Stimulated activated CD4-positive, alpha-beta T cell treated with anti-CD3 and anti-CD28 coated beads, TNF-alpha, amount 100 ng/mL, for 4 hours (primary cell): ENCODE results near the gene IFNK.
"Not testable (repeated sequence)": the region's sequence is repeated elsewhere in the genome, so short reads cannot be mapped to it uniquely, and the experiment has no call there.

Source experiments
- DNase-seq, 3 experiments: peaks; one replicate each; pipeline ENCODE4 v3.0.0-alpha.2; 2020; ENCODE audit warnings: low read depth in 3 of 3

The IFNK gene, protein sequence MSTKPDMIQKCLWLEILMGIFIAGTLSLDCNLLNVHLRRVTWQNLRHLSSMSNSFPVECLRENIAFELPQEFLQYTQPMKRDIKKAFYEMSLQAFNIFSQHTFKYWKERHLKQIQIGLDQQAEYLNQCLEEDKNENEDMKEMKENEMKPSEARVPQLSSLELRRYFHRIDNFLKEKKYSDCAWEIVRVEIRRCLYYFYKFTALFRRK

GRCh38 chr9:27524236-27524635 is at the start of gene IFNK:
TSS of gene IFNK (plus strand) at chr9:27524290. CDS start at chr9:27524337, 47 bp downstream.
- no peak for DNase-seq

GRCh38 chr9:27474305-27474704 is 49.8 kb upstream of the IFNK start:
- DNase-seq = no peak

DNA sequence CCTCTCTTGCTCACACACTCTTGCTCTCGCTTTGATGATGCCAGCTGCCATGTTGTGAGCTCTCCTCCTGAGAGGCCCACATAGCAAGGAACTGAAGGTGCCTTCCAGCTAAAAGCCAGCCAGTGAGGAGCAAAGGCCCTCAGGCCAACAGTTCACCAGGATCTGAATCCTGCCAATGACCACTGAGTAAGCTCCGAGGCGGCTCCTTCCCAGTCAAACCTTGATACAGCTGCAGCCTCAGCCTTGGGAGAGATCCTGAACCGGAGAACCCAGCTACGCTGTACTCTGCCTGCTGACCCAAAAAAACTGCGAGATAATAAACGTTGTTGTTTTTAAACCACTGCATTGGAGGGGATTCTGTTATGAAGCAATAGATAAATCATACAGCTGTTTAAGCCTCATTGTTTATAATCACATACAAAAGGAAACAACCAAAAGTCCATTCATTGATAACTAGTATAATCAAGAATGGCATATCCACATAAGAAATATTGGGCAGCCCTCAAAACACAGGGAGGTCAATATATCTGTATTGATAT is 49.0 kb upstream of the IFNK start:
- DNase-seq = no peak

DNA sequence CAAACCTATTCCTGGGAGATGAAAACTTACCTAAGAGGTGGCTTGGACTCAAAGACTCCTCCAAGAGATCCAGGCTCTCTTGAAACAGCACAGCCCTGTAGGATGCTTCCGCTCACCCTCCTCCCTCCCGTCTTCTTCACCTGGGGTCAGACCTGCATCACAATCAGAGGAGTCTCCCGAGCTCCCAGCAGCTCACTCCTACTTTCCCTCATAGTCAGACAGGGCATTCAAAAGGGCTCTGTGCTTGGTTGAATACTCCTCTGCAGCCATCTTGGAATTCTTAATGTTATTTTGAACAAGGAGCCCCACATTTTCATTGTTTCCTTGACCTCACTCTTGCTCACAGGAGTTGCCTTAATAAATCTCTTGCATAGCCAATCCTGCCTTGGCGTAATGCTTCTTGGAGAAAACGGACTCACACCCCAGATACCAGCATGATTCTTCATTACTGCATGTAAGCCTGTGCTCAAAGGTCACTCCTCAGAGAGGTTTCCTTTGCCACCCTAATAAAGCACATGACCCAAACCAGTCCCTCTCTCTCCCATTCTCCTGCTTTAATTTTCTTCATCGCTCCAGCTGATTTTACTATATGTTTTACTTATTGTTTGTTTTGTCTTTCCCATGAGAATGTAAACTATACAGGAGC is 47.1 kb upstream of the IFNK start:
- no peak for DNase-seq

- no peak for DNase-seq
These were observed 45.8 kb upstream of the IFNK start for GRCh38 chr9:27478322-27478721.

DNA sequence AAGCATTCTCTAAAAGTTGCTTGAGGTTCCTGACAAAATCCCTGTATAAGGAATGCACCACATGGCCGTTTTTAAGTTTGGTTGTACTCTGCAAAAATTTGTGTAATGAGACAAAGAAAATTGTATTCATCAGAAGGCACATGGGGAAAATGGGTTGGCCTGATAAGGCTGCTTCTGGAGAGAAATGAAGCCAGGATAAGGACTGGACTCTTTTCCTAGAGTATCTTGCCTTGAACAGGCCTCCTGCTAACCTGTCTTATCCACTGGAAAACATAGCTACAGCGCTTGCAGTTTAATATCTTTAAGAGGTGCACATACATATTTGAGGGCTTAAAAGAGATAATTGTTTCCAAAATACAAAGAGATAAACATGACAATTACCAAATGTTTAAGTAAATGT is 41.4 kb upstream of the IFNK start:
- no peak for DNase-seq

- DNase-seq = no peak
These were observed 40.5 kb upstream of the IFNK start for GRCh38 chr9:27483576-27483975.

DNA sequence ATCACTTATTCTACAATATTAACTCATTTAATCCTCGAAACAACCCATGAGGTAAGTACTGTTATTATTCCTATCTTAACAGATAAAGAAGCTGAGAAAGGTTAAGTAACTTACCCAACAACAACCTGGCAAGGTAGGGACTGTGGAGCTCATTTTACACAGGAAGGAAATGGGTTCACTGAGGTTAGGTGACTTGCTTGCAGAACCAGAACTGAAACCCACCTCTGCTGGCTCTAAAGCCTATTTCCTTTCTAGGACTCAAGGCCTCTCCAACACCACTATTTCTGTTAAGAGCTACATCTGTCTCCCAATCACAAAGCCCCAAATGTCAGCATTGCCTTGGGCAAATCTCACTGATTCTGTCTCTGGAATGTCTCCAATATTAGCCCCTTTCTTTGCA is 38.9 kb upstream of the IFNK start:
- no peak for DNase-seq

DNA sequence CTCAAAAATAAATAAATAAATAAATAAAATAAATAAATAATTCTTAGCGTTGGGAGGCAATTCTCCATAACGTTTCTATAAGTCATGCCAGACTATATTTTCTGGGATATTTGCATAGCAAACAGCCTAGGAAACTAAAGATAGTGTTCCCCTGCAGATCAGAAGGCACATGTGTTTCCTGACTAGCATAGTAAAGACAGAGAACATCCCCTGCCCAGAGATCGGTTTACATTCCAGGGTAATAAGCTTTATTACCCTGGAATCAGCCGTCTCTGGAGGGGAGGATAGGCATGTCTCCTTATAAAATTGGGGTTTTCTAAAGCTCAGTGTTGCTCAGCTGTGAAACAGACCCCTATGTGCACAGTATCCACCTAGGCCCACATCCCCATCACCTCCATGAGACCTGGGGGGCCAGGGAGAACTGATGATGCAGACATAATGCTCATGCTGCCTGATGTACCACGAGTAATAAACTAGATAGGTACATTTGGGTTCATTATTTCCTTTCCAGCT is 36.9 kb upstream of the IFNK start:
- no peak for DNase-seq

DNA sequence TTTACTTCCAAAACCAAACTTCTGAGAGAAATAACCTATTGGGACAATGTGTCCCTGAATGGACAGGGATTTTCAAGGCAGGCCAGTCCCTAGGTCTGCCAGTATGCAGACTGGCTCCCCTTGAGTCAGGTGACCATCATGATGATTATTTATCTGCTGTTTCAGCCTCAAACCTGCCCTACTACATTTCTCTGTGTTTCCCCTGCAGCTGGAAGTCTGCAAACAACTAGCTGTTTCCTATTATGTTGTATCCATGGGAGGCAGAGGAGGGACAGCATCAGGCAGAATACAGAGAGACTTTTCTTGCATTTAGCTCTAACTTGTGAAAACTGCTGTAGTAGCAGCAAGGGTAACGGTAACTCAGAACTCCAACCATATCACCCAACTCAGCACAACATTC is 36.2 kb upstream of the IFNK start:
- DNase-seq = no peak

GRCh38 chr9:27489087-27489876 is 34.8 kb upstream of the IFNK start:
- no peak for DNase-seq

DNA sequence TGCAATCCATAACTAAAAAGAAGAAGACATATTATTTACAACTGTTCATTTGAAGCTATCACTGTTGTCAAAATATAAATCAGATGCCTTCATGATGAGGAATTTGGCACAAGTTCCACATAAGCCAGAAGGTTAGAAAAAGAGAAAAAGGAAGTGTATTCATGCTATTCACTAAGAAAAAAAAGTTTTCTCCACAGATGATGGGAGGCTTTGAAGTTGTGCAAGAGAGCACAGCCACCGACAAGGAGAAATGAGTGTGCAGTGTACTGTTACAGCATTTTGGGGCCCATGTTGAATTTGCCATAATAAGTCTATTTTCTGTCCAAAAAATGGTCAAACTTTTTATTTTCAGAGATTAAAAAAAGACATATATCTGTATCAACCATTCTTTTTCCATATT is 32.9 kb upstream of the IFNK start:
- no peak for DNase-seq

DNA sequence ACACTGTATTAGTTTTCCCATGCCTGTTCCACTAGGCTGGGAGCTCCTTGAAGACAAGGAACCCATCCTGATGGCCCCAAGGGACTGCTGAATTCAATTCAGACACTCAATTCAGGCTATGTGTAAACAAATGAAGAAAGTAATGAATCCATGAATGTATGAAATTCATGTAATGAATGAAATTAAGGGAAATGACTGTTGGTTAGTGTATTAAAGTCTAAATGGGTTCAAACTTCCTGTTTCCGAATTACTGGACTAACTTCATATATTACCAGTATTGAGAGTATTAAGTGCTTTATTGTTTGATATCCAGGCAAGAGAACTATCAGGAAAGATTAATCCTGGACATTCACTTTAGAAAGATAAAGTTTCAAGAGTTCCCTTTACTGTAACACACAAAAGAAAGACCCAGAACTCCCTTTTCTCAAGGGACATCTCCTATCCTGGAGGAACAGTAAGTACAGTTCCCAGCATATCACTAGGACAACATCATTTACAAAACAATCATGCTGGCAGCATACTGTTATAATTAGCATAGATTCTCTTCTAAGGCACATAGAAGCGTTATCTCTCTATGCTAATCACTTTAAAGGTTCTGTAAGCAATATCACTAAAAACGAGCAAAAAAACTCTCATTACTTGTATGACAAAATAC is 28.5 kb upstream of the IFNK start:
- no peak for DNase-seq

GRCh38 chr9:27496135-27496504 is 28.0 kb upstream of the IFNK start:
- DNase-seq = no peak

DNA sequence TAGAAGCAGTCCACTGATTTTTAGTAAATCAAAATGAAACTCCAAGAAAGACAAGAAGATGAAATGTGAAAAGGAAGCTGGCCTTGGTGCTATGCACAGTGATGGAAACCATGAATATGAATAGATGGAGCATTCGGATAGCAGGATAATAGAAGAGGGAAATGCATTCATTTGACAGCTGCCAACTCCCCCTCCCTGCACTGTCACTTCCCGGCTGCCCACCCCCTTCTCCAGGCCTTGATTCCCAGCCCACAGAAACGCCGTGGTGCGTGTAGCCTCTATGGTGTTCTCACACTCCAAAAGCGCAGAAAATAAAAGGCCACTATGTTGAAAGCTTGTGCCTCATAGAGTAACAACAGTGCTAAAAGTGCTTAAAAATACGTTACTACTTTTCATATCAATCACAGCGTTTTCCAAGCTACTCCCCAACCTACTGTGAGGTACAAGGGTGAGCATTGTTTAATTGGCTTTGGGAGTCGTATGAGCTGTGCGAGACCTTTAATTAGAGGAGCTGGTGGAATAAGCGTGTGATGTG is 26.1 kb upstream of the IFNK start:
- DNase-seq = no peak

GRCh38 chr9:27499451-27499850 is 24.6 kb upstream of the IFNK start:
- no peak for DNase-seq

GRCh38 chr9:27500902-27501301 is 23.2 kb upstream of the IFNK start:
- DNase-seq = not testable (repeated sequence)

DNA sequence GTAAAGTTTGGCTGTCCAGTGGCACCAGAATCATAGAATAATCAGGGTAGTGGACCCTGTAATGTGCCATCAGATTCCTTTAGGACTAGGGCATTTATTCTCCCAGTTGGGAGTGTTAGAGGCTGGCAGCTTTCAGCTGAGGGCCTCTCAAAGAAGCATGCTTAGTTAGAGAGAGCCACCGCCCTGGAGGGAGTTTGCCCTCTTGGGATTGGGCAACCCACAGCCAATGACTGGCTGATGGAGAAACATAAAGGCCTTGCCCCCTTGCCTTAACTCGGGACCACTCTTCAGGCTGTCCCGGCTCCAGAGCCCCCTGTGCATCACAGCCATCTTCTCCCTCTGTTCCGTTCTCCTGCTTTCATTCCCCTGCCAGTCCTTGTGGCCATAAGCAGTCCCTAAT is 20.5 kb upstream of the IFNK start:
- DNase-seq = no peak

- DNase-seq = no peak
These were observed 19.8 kb upstream of the IFNK start for GRCh38 chr9:27504259-27504658.

DNA sequence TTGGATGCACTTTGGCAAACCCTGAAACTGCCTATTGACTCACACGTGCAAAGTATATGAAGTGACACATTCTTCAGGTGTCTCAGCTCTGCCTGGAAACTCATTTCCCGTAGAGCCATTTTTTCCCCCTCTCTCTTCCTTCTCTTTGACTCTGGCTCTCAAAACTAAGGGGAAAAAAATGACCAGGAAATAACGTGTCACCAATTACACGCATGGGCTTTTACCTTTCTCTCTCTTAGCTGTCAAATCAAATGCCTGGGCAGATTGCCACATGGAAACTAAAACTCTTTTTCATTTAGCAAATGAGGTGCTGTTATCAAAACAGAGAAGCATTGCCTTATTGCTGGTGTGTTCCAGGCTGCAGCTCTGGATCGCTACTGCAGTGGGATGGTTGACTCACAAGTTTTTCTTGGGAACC is 18.3 kb upstream of the IFNK start:
- DNase-seq = no peak

- DNase-seq = no peak
These were observed 17.1 kb upstream of the IFNK start for GRCh38 chr9:27506981-27507380.

DNA sequence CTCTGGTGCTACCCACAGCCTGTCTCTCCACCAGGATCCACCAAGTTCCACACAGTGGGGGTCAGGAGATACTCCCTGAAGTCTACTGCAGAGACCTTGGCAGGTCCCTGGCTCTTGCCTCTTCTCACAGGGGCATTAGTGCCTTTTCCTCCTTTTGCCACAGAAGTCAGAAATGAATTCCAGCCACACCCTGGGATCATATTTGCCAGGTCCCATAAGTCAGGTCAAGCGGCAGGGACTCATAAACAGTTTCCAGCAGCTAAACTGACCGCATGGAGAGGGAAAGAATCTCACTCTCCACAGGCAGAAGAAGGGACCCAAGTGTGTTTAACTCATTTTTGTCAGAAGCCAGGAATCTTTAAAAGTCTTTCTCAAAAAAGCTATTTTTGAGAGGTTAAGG is 13.3 kb upstream of the IFNK start:
- no peak for DNase-seq
